K562 (cell line): Measurements from ENCODE around the gene NKX1-2. TPM values are rescaled to one million over a fixed set of nuclear protein-coding genes. Genes with fewer than 3 reads are reported as not detected.

ENCODE experiments used
- ATAC-seq: fragments of 200-7000 bp; cut with Tn5 transposase; 3 replicates; pipeline ENCODE4 v1.9.1; 2020; ENCODE audit warnings: moderate library complexity
- BruUV-seq: library from RNA; stranded (reverse); fragments of 400-500 nt; replicated peaks from 2 replicates; lab custom pipeline; 2021; lab: Mats Ljungman, UMichigan
- CTCF ChIA-PET: fragments of 300-600 bp; formaldehyde crosslinking; extraction: SDS; loops from one replicate; lab custom pipeline; 2021; ENCODE audit warnings: low intra/inter-chr PET ratio; lab: Yijun Ruan, JAX
- POLR2A ChIA-PET: fragments of 300-600, 350-650 bp; sonication (Branson Sonifier 250); formaldehyde crosslinking; extraction: SDS; loops from one replicate; lab custom pipeline; 2021; ENCODE audit warnings: antibody characterized with exemption, inconsistent platforms; lab: Yijun Ruan, JAX
- DNase-seq, 4 experiments: peaks; one replicate each; pipeline versions ENCODE4 v3.0.0 to v3.0.0-alpha.2; 2011 to 2018; ENCODE audit warnings: low spot score in 3 of 4, mixed read lengths in 3 of 4; ENCODE audit errors: extremely low read depth in 1 of 4
- FAIRE-seq: peaks from 2 replicates; lab custom pipeline; 2011; peaks lifted over from hg19 to GRCh38; lab: Jason Lieb, UNC
- H2AFZ ChIP-seq: 2 replicates; pipeline ENCODE4 v1.6.0; 2011; ENCODE audit warnings: low read depth, low read length, control low read depth, inconsistent platforms
- H3K27ac ChIP-seq: fragments of 200-600 bp; 3 replicates; pipeline ENCODE4 v1.8.0; 2011; ENCODE audit warnings: low read depth, mild to moderate bottlenecking, control low read depth, inconsistent platforms, low read length, moderate library complexity, mixed read lengths; ENCODE audit errors: extremely low read depth
- H3K27me3 ChIP-seq, 2 experiments: fragments of 300-600 bp in 1 of 2; 2 replicates in 1 of 2; 3 replicates in 1 of 2; pipeline versions ENCODE4 v1.6.0 to v1.8.0; 2011; ENCODE audit warnings: inconsistent platforms in 2 of 2, low read length in 2 of 2, mild to moderate bottlenecking in 1 of 2, mixed read lengths in 1 of 2, moderate library complexity in 1 of 2; ENCODE audit not compliant: control insufficient read depth in 2 of 2, insufficient read depth in 2 of 2
- H3K36me3 ChIP-seq: fragments of 300-600 bp; 3 replicates; pipeline ENCODE4 v1.8.0; 2011; ENCODE audit warnings: mild to moderate bottlenecking, low read length, inconsistent platforms; ENCODE audit not compliant: control insufficient read depth, insufficient read depth
- H3K4me1 ChIP-seq, 2 experiments: fragments of 200-600 bp in 1 of 2; replicated peaks in 1 of 2; 2 replicates in 1 of 2; 3 replicates in 1 of 2; pipeline versions ENCODE4 v1.5.1 to v1.8.0; 2011; ENCODE audit warnings: inconsistent platforms in 2 of 2, low read length in 2 of 2, mild to moderate bottlenecking in 1 of 2, mixed read lengths in 1 of 2, moderate library complexity in 1 of 2; ENCODE audit not compliant: control insufficient read depth in 2 of 2, insufficient read depth in 2 of 2
- H3K4me2 ChIP-seq: 2 replicates; pipeline ENCODE4 v1.6.1; 2011; ENCODE audit warnings: low read length, control low read depth, inconsistent platforms, mixed read lengths; ENCODE audit not compliant: insufficient read depth
- H3K4me3 ChIP-seq: fragments of 200-600 bp; sonication (generic), shearing (Covaris generic); 2 replicates; pipeline ENCODE4 v1.5.1; 2016; ENCODE audit warnings: control low read depth, inconsistent platforms
- H3K79me2 ChIP-seq: fragments of 200-600 bp; 3 replicates; pipeline ENCODE4 v1.8.0; 2011; ENCODE audit warnings: low read length, inconsistent platforms; ENCODE audit not compliant: control insufficient read depth, insufficient read depth
- H3K9ac ChIP-seq, 2 experiments: 2 replicates each; pipeline versions ENCODE4 v1.6.0 to v1.6.1; 2011; ENCODE audit warnings: low read depth in 2 of 2, low read length in 2 of 2, control low read depth in 1 of 2, inconsistent platforms in 1 of 2, mild to moderate bottlenecking in 1 of 2, mixed read lengths in 1 of 2; ENCODE audit not compliant: insufficient read depth in 1 of 2
- H3K9me1 ChIP-seq: one replicate; pipeline ENCODE4 v1.6.0; 2011; ENCODE audit warnings: inconsistent platforms, mild to moderate bottlenecking, low read length, moderate library complexity; ENCODE audit not compliant: control insufficient read depth, insufficient read depth
- H3K9me3 ChIP-seq: replicated peaks from 2 replicates; pipeline ENCODE4 v1.5.1; 2011; ENCODE audit warnings: low read depth, low read length, inconsistent platforms; ENCODE audit not compliant: control insufficient read depth, insufficient read depth
- H4K20me1 ChIP-seq: replicated peaks from 2 replicates; pipeline ENCODE4 v1.6.1; 2011; ENCODE audit warnings: low read length, inconsistent platforms, mixed read lengths; ENCODE audit not compliant: control insufficient read depth, insufficient read depth
- FOSL1 ChIP-seq: fragments of 200-800 bp; sonication (Bioruptor generic); conservative IDR thresholded peaks from 2 replicates; pipeline ENCODE4 v1.6.1; 2016; ENCODE audit warnings: missing genetic modification characterization, missing compliant biosample characterization
- GATA2 ChIP-seq: sonication (generic); formaldehyde crosslinking; IDR thresholded peaks from 2 replicates; pipeline ENCODE4 v1.4.0; 2020; ENCODE audit warnings: mild to moderate bottlenecking, missing genetic modification reagents
- HMG20A ChIP-seq: fragments of 450-650 bp; formaldehyde crosslinking; conservative IDR thresholded peaks from 2 replicates; pipeline ENCODE4 v1.4.0; 2020; ENCODE audit warnings: mild to moderate bottlenecking, mixed read lengths
- POLR2B ChIP-seq: fragments of 450-650 bp; IDR thresholded peaks from 2 replicates; pipeline ENCODE4 v1.6.1; 2018; ENCODE audit warnings: low read depth; ENCODE audit not compliant: partially characterized antibody
- POLR3A ChIP-seq: IDR thresholded peaks from 2 replicates; pipeline ENCODE4 v1.6.1; 2011; ENCODE audit warnings: borderline replicate concordance, mild to moderate bottlenecking, moderate library complexity; ENCODE audit not compliant: insufficient read length, insufficient read depth; ENCODE audit errors: extremely low read depth
- ZNF785 ChIP-seq: fragments of 250-450 bp; sonication (Bioruptor Pico); IDR thresholded peaks from 2 replicates; pipeline ENCODE4 v1.4.0; 2020; ENCODE audit warnings: mild to moderate bottlenecking
- ZNF830 ChIP-seq: fragments of 250-450 bp; sonication (Bioruptor Pico); IDR thresholded peaks from 2 replicates; pipeline ENCODE4 v1.5.0; 2021; ENCODE audit warnings: mild to moderate bottlenecking
- WGBS: fragments of 100-300 bp; shearing (Covaris generic); methylation state at CpG from one replicate; pipeline ENCODE4 v1.1.6; 2016; ENCODE audit warnings: low coverage, mixed read lengths; ENCODE audit not compliant: insufficient coverage; ENCODE audit errors: missing lambda C conversion rate; 5-methylcytosine and 5-hydroxymethylcytosine counted together
- in situ Hi-C: fragments of 300-500 bp; cut with MboI; formaldehyde crosslinking; loops from 4 replicates; pipeline ENCODE4 v1.15.0; 2018; ENCODE audit warnings: inconsistent platforms, mixed read lengths
- intact Hi-C: fragments of 100-400 bp; cut with micrococcal nuclease; formaldehyde crosslinking; loops from 2 replicates; pipeline ENCODE4 v1.14.2; 2022
- polyA plus RNA-seq, 8 experiments: library from polyadenylated mRNA; depleted of rRNA in 4 of 8; stranded (reverse) in 5 of 8; unstranded in 3 of 8; fragments of >200 nt; fragmentation: Nextera tagmentation in 2 of 8; fragmentation: Illumina TruSeq in 1 of 8; extraction: Ambion mirVana in 2 of 8; extraction: Trizol in 1 of 8; gene quantifications; 2 replicates each; pipeline versions ENCODE4 v1.2.1 to v1.2.3, GENCODE V29; 2011 to 2014; ENCODE audit warnings: inconsistent platforms in 1 of 8, missing spikeins in 1 of 8
- total RNA-seq, 7 experiments: library from RNA; depleted of rRNA in 6 of 7; stranded (reverse); fragments of >200 nt in 6 of 7; fragmentation: Illumina TruSeq in 2 of 7; extraction: Trizol in 2 of 7; gene quantifications; 2 replicates each; pipeline versions ENCODE4 v1.2.1 to v1.2.3, GENCODE V29; 2011 to 2021; ENCODE audit warnings: low replicate concordance in 1 of 7
- TF ChIP-seq, protein P1 (sequence below): fragments of 250-450 bp; sonication (Bioruptor Pico); IDR thresholded peaks from 2 replicates; pipeline ENCODE4 v1.5.0; 2020; ENCODE audit warnings: mild to moderate bottlenecking

Gene NKX1-2
- total and polyA plus RNA-seq, 9 of the 15 experiments (the other 6 are each of a cell fraction or from before 2014, with no cell fraction given), result not detected

DNA sequence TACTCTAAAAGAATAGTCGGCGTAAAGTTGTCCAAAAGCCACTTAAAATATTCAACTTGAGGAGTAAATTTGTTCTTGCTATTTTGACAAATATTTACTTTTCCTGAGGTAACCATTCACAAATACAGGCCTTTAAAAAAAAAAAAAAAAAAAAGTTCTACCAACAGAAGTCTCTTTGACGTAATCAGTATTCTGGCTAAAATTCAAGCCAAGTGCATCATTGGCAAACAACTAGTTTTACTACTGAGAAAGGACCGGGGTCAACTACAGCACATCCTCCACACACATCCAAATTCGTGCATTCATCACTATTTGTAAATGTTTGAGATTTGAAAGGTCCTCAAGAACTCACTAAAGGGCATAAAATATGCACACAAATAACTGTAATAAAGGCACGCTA is 33.1 kb downstream of the NKX1-2 start:
- Histone ChIP-seq H2AFZ (no peak overlapping the region), H3K9me1 (no peaks in the 10 kb centered on the region), H3K27me3 (no peaks in the 10 kb centered on the region), H3K4me3 (peak overlapping the region; percentile 69; the same call in 1 of the 2 replicates), H3K36me3 (peaks cover 29% of the 10 kb centered on the region), H3K79me2 (peaks cover 70% of the 10 kb centered on the region), H3K9me3 (no peaks in the 10 kb centered on the region), H3K4me1 (peaks cover 28 to 31% of the 10 kb centered on the region in 2 experiments), H3K4me2 (peak overlapping the region; percentile 64), H3K27ac (no peak overlapping the region), H4K20me1 (peaks cover 14% of the 10 kb centered on the region; the same call in 1 of the 2 replicates), H3K9ac (peak overlapping the region in 1 of 2 experiments; percentile 53; a peak in 2 of 4 replicates)
- ChIA-PET CTCF (no interaction called here), POLR2A (interaction anchor here (0.5 to 1.5 kb wide), 4 partner anchors 8 to 94 kb away, joined by 3 to 5 read pairs (median 3); no protein-coding TSS in a partner anchor)
- FAIRE-seq (no peak), ATAC-seq (no peak), DNase-seq (no peak)
- WGBS, result 34% methylated on average over 6 of the region's 6 CpGs
- no peak for TF ChIP-seq POLR3A
- TF ChIP-seq, protein P1, sequence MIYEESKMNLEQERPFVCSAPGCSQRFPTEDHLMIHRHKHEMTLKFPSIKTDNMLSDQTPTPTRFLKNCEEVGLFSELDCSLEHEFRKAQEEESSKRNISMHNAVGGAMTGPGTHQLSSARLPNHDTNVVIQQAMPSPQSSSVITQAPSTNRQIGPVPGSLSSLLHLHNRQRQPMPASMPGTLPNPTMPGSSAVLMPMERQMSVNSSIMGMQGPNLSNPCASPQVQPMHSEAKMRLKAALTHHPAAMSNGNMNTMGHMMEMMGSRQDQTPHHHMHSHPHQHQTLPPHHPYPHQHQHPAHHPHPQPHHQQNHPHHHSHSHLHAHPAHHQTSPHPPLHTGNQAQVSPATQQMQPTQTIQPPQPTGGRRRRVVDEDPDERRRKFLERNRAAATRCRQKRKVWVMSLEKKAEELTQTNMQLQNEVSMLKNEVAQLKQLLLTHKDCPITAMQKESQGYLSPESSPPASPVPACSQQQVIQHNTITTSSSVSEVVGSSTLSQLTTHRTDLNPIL (CRISPR knock-in tag), result no peak
- no peak for TF ChIP-seq FOSL1 (tag)
- no peak for TF ChIP-seq ZNF830 (CRISPR knock-in tag)
- no peak for TF ChIP-seq POLR2B
- TF ChIP-seq HMG20A (CRISPR knock-in tag), result no peak
- no peak for TF ChIP-seq ZNF785
- TF ChIP-seq GATA2 (CRISPR knock-in tag), result no peak
- intact Hi-C loops, result loop anchor here (5.0 kb wide), 1 partner anchor 51 kb away; no protein-coding TSS in a partner anchor
- BruUV-seq, result no TSS peak
- in situ Hi-C loops, result no loop called here
